Right lung (tissue), 5 donors: ENCODE results near the gene PRRG4. TPM values are rescaled to one million over a fixed set of nuclear protein-coding genes. Genes with fewer than 3 reads are reported as not detected.
A peak's percentile ranks its signal among the peaks of the same experiment; 100 is the strongest.
"Not testable (repeated sequence)": the region's sequence is repeated elsewhere in the genome, so short reads cannot be mapped to it uniquely, and the experiment has no call there.

ENCODE experiments used
- DNase-seq, 2 donors: peaks; one replicate each; pipeline ENCODE4 v3.0.0-alpha.2; 2013
- polyA plus RNA-seq, 5 donors: library from polyadenylated mRNA; unstranded; fragments of 120-200 nt; gene quantifications; one replicate each; pipeline versions ENCODE4 v1.2.1 to v1.2.3, GENCODE V29; 2013; ENCODE audit warnings: inconsistent platforms in 1 of 5, low replicate concordance in 1 of 5; ENCODE audit not compliant: insufficient read length in 5 of 5, insufficient read depth in 1 of 5

PRRG4 gene
- polyA plus RNA-seq, 5 donors = 1.6 to 2.5 (median 2.3) TPM

GRCh38 chr11:32829157-32829679 is 509 bp upstream of the PRRG4 start:
- peak in 1 of 2 donors; percentile 48 for DNase-seq

DNA sequence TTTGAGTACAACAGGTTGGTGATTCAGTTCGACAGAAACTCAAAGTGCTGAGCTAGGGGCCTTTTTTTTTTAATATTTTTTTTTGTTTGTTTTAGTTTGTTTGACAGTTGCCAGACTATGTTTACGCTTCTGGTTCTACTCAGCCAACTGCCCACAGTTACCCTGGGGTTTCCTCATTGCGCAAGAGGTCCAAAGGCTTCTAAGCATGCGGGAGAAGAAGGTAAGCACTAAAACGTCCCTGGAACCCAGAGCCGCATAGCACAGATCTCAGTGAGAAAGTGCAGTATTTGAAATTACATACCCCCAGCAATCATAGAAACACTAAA is 649 bp downstream of the PRRG4 start:
- DNase-seq = peak in 1 of 2 donors; percentile 16

DNA sequence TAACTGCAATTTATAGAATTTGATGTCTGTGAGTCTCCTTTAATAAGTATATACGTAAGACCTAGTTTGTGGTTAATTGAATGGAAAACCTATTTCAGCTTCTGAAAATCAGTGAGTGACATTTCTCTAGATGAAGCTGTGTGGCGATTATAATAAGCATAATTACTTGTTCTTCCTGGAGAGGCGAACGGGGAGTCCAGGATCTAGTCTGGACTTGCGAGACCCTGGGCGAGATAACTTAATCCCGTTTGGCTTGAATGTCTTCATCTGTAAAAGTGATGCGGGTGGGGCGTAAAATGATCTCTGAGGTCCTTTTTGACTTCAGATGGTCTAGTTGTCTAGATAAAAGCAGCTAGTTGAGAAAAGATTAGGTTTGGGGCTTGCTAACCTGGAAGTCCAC is 1.1 kb downstream of the PRRG4 start:
- no peak for DNase-seq

DNA sequence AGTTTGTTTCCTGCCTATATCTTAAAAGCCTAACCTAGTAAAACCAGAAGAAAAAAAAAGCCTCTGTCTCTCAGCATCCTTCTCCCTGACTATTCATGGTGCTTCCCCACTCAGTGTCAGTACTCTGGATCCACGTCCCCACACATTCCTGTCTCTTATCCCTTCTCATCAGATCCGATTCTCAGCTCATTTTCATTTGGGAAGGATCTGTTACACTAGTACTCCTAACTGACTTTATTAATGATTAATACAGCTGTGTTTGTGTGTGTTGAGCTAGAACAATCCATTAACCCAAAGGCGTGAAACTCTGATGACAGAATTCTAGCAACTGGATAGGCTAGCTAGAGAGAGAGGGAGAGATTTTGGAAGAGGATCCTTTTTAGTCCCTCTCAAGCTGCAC is 1.5 kb downstream of the PRRG4 start:
- no peak for DNase-seq

DNA sequence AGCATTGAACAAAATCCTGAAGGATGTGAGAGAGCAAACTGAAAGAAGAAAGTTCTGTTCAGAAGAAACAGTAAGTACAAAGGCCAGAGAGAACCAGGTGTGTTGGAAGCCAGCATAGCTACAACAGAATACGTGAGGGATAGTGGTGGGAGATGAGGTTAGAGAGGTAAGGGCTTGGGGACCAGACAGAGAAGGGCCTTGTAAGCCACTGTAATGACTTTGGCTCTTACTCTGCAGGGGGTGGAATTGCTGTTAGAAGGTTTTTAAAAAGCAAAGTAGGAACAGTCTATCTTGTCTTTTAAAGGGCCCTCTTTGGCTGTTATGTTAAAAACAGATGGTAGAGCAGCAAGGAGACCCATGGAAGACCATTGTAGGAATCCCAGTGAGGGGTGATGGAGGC is 4.2 kb downstream of the PRRG4 start:
- DNase-seq = no peak

- no peak for DNase-seq
Measured at GRCh38 chr11:32836946-32837345, 7.2 kb downstream of the PRRG4 start.

- DNase-seq = no peak
Measured at GRCh38 chr11:32838505-32839274, 9.0 kb downstream of the PRRG4 start.

DNA sequence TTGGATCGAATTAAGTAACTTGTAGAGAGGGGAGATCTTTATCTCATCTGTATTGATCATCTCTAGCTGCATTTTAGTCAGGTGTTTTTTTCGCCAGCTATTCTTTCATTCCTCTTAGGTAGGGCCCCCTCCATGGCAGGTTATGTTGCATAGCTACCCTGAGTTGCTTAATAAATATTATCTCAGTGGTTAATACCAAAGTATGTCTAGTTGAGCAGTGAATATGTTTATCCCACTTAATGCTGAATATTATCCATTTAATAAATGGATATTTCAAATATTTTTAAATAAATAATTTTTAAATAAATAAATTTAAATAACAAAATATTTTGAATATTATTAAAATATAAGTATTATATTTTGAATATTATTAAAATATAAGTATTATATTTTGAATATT is 9.6 kb downstream of the PRRG4 start:
- DNase-seq = no peak

GRCh38 chr11:32840587-32840986 is 10.9 kb downstream of the PRRG4 start:
- DNase-seq = no peak

DNA sequence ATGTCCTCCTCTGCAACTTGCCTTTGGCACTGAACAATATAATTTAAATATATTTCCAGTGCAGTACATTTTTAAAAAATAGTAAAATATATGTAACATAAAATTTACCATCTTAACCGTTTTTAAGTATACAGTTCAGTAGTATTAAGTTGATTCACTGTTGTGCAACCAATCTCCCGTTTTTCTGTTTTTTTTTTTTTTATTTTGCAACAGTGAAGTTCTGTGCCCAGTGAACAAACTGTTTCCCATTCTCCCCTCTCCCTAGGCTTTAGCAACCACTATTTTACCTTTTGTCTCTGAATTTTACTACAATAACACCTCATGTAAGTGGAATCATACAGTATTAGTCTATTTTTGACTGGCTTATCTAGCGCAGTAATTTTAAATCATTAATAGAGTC is 13.8 kb downstream of the PRRG4 start:
- no peak for DNase-seq

GRCh38 chr11:32847511-32847910 is 17.8 kb downstream of the PRRG4 start:
- DNase-seq = no peak

- no peak for DNase-seq
Measured at GRCh38 chr11:32849761-32850160, 20.0 kb downstream of the PRRG4 start.

DNA sequence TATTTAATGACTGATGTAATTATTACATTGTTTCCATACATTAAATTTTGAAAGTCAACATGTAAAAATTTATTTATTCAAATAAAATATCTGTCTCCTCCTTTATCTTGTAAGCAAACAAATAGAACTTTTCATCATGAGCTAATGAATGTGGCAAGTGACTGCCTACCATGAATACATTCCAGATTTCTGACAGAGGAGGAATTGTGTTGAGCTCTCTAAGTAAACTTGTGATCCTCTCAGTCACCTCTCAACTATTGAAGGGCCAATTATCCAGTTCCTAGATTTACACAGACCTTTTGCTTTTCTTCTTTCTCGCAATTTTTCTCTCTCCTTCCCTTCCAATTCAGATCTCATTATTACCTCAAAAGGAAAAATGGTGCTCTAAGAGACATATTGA is 21.5 kb downstream of the PRRG4 start:
- no peak for DNase-seq

GRCh38 chr11:32852207-32852606 is 22.5 kb downstream of the PRRG4 start:
- DNase-seq = no peak

GRCh38 chr11:32855601-32856000 is 25.9 kb downstream of the PRRG4 start:
- DNase-seq = no peak

DNA sequence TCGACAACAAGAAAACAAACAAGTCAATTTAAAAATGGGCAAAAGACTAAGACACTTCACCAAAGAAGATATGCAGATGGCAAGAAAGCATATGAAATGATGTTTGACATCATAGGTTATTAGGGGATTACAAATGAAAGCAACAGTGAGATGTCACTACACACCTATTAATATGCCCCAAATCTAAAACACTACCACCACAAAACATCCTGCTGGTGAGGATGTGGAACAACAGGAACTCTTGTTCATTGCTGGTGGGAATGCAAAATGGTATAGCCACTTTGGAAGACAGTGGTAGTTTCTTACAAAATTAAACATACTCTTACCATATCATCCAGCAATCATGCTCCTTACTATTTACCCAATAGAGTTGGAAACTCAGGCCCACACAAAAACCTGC is 29.0 kb downstream of the PRRG4 start:
- no peak for DNase-seq

- no peak for DNase-seq
Measured at GRCh38 chr11:32861850-32862577, 32.3 kb downstream of the PRRG4 start.

- DNase-seq = no peak
Measured at GRCh38 chr11:32864555-32864954, 34.8 kb downstream of the PRRG4 start.

DNA sequence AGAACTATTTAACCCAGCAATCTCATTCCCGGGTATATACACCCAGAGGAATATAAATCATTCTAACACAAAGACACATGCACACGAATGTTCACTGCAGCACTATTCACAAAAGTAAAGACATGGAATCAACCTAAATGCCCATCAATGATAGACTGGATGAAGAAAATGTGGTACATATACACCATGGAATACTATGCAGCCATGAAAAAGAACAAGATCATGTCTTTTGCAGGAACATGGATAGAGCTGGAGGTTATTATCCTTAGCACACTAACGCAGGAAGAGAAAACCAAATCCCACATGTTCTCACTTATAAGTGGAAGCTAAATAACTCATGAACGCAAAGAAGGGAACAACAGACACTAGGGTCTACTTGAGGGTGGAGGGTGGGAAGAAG is 39.0 kb downstream of the PRRG4 start:
- not testable (repeated sequence) for DNase-seq

- DNase-seq = no peak
Measured at GRCh38 chr11:32870676-32871075, 40.9 kb downstream of the PRRG4 start.

GRCh38 chr11:32874132-32874531 is 44.4 kb downstream of the PRRG4 start:
- DNase-seq = no peak

DNA sequence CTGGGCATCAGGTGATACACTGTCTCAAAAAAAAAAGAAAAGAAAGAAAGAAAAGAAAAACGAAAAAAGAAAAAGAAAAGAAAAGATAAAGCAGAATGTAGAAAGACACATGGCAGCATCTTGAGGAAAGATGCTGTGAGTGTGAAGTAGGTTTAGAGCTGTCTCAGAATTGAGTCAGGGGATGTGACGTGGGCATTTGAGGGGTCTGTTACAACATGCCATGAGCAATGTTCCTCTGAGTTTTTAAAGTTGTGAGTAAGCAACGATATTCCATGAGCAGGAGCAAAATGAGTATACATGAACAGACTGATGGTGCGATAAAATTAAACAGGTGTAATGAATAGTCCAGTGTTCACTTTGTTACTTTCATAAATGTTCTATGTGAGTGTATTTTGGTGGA is 51.6 kb downstream of the PRRG4 start:
- DNase-seq = no peak

- DNase-seq = no peak
Measured at GRCh38 chr11:32883421-32883820, 53.7 kb downstream of the PRRG4 start.
